HepG2 (cell line): ENCODE measurements around the gene MYO16.

ENCODE experiments used
- EZH2 ChIP-seq: conservative IDR thresholded peaks from 2 replicates; pipeline ENCODE4 v1.6.1; 2012; ENCODE audit warnings: mild to moderate bottlenecking, low read depth, low read length, moderate library complexity
- KAT2B ChIP-seq: fragments of 150-350 bp; IDR thresholded peaks from 2 replicates; pipeline ENCODE4 v1.6.1; 2014; ENCODE audit warnings: low read depth, low read length, borderline replicate concordance
- ZNF263 ChIP-seq: sonication (generic); formaldehyde crosslinking; IDR thresholded peaks from 2 replicates; pipeline ENCODE4 v1.4.0; 2020; ENCODE audit warnings: missing genetic modification reagents
- TF ChIP-seq, protein P1 (sequence below): IDR thresholded peaks from 2 replicates; pipeline ENCODE4 v1.6.1; 2016
- TF ChIP-seq, protein P2 (sequence below): sonication (generic); formaldehyde crosslinking; IDR thresholded peaks from 2 replicates; pipeline ENCODE4 v1.5.0; 2020; ENCODE audit warnings: mild to moderate bottlenecking, missing genetic modification reagents, moderate library complexity
- TF ChIP-seq, protein P3 (sequence below): sonication (generic); formaldehyde crosslinking; conservative IDR thresholded peaks from 2 replicates; pipeline ENCODE4 v1.8.1; 2023; ENCODE audit warnings: missing genetic modification reagents
- TF ChIP-seq, protein P4 (sequence below): sonication (generic); formaldehyde crosslinking; IDR thresholded peaks from 2 replicates; pipeline ENCODE4 v1.4.0; 2020; ENCODE audit warnings: missing genetic modification reagents

DNA sequence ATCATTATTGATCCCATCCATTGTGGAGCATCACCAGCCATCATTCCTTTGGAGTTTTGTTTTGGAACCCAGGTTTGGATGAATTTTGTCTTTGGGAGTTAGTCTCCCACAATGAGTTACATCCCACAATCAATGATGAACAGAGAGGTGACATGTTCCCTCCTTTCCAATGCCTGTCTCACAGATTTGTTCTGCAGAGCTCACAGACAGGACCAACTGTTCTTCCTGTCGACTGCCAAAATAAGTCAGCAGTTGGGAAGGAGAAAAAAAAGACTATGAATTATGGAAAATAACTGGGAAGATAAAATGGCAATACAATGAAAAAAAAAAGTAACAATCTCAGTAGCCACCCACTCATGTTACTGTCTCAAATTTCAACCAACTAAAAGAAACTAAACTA, 489.1 kb downstream of the MYO16 start:
- TF ChIP-seq EZH2 (no peak), KAT2B (no peak), ZNF263 (CRISPR knock-in tag) (no peak)
- TF ChIP-seq, protein P1, sequence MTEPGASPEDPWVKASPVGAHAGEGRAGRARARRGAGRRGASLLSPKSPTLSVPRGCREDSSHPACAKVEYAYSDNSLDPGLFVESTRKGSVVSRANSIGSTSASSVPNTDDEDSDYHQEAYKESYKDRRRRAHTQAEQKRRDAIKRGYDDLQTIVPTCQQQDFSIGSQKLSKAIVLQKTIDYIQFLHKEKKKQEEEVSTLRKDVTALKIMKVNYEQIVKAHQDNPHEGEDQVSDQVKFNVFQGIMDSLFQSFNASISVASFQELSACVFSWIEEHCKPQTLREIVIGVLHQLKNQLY (CRISPR knock-in tag), result no peak
- TF ChIP-seq, protein P2, sequence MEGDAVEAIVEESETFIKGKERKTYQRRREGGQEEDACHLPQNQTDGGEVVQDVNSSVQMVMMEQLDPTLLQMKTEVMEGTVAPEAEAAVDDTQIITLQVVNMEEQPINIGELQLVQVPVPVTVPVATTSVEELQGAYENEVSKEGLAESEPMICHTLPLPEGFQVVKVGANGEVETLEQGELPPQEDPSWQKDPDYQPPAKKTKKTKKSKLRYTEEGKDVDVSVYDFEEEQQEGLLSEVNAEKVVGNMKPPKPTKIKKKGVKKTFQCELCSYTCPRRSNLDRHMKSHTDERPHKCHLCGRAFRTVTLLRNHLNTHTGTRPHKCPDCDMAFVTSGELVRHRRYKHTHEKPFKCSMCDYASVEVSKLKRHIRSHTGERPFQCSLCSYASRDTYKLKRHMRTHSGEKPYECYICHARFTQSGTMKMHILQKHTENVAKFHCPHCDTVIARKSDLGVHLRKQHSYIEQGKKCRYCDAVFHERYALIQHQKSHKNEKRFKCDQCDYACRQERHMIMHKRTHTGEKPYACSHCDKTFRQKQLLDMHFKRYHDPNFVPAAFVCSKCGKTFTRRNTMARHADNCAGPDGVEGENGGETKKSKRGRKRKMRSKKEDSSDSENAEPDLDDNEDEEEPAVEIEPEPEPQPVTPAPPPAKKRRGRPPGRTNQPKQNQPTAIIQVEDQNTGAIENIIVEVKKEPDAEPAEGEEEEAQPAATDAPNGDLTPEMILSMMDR (CRISPR knock-in tag), result no peak
- TF ChIP-seq, protein P3, sequence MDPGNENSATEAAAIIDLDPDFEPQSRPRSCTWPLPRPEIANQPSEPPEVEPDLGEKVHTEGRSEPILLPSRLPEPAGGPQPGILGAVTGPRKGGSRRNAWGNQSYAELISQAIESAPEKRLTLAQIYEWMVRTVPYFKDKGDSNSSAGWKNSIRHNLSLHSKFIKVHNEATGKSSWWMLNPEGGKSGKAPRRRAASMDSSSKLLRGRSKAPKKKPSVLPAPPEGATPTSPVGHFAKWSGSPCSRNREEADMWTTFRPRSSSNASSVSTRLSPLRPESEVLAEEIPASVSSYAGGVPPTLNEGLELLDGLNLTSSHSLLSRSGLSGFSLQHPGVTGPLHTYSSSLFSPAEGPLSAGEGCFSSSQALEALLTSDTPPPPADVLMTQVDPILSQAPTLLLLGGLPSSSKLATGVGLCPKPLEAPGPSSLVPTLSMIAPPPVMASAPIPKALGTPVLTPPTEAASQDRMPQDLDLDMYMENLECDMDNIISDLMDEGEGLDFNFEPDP, result no peak
- TF ChIP-seq, protein P4, sequence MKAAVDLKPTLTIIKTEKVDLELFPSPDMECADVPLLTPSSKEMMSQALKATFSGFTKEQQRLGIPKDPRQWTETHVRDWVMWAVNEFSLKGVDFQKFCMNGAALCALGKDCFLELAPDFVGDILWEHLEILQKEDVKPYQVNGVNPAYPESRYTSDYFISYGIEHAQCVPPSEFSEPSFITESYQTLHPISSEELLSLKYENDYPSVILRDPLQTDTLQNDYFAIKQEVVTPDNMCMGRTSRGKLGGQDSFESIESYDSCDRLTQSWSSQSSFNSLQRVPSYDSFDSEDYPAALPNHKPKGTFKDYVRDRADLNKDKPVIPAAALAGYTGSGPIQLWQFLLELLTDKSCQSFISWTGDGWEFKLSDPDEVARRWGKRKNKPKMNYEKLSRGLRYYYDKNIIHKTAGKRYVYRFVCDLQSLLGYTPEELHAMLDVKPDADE, result no peak
